HCT116 (cell line): ENCODE data around the gene FAM193B. TPM values are rescaled to one million over a fixed set of nuclear protein-coding genes. Genes with fewer than 3 reads are reported as not detected.

Experiments used
- ATAC-seq: fragments of 200-7000 bp; cut with Tn5 transposase; 2 replicates; pipeline ENCODE4 v1.9.1; 2020; ENCODE audit warnings: mild to moderate bottlenecking, moderate library complexity
- BruUV-seq: library from RNA; stranded (reverse); fragments of 400-500 nt; replicated peaks from 2 replicates; lab custom pipeline; 2021; lab: Mats Ljungman, UMichigan
- CTCF ChIA-PET: fragments of 300-600 bp; sonication (Branson Sonifier 250); formaldehyde crosslinking; loops from one replicate; lab custom pipeline; 2021; ENCODE audit warnings: antibody characterized with exemption; lab: Charles Lee
- POLR2A ChIA-PET: fragments of 300-600, 350-600 bp; sonication (Branson Sonifier 250); formaldehyde crosslinking; loops from one replicate; lab custom pipeline; 2021; ENCODE audit warnings: antibody characterized with exemption; lab: Charles Lee
- RAD21 ChIA-PET, 2 experiments: fragments of 300-600 bp; sonication (Branson Sonifier 250); formaldehyde crosslinking; loops; one replicate each; lab custom pipeline; 2023; ENCODE audit warnings: low total read pairs in 2 of 2; ENCODE audit not compliant: uncharacterized antibody in 2 of 2, unreplicated experiment in 2 of 2, low non-redundant PET in 1 of 2; lab: Charles Lee
- DNase-seq: peaks from one replicate; pipeline ENCODE4 v3.0.0-alpha.2; 2010; ENCODE audit warnings: low read depth, low spot score
- H2AFZ ChIP-seq: fragments of 200-600 bp; shearing (Covaris generic), sonication (generic); 2 replicates; pipeline ENCODE4 v1.6.1; 2017; ENCODE audit warnings: low read depth, mixed run types, mixed read lengths, antibody characterized with exemption, low read length; ENCODE audit not compliant: poor library complexity, severe bottlenecking
- H3K27ac ChIP-seq: 2 replicates; pipeline ENCODE4 v1.5.1; 2012; ENCODE audit warnings: low read depth, low read length
- H3K27me3 ChIP-seq: fragments of 200-600 bp; sonication (generic); 2 replicates; pipeline ENCODE4 v1.6.1; 2016; ENCODE audit warnings: mixed run types, low read length, mixed read lengths; ENCODE audit not compliant: insufficient read depth
- H3K36me3 ChIP-seq, 2 experiments: fragments of 200-500 bp in 1 of 2; fragments of 200-600 bp in 1 of 2; sonication (Bioruptor generic) in 1 of 2; sonication (generic) in 1 of 2; 2 replicates each; pipeline versions ENCODE4 v1.5.1 to v1.6.1; 2014 to 2016; ENCODE audit warnings: low read length in 2 of 2, inconsistent platforms in 1 of 2, mixed read lengths in 1 of 2, mixed run types in 1 of 2; ENCODE audit not compliant: insufficient read depth in 2 of 2, control insufficient read depth in 1 of 2
- H3K4me1 ChIP-seq, 2 experiments: fragments of 200-600 bp in 1 of 2; sonication (generic) in 1 of 2; 2 replicates each; pipeline versions ENCODE4 v1.5.1 to v1.6.1; 2012 to 2017; ENCODE audit warnings: low read length in 2 of 2, inconsistent platforms in 1 of 2, mild to moderate bottlenecking in 1 of 2, mixed read lengths in 1 of 2, mixed run types in 1 of 2, moderate library complexity in 1 of 2; ENCODE audit not compliant: insufficient read depth in 2 of 2, control insufficient read depth in 1 of 2
- H3K4me2 ChIP-seq: fragments of 200-600 bp; sonication (generic); 2 replicates; pipeline ENCODE4 v1.6.1; 2017; ENCODE audit warnings: mixed run types, low read length, mixed read lengths
- H3K4me3 ChIP-seq, 2 experiments: fragments of 200-600 bp in 1 of 2; sonication (generic) in 1 of 2; replicated peaks in 1 of 2; 2 replicates each; pipeline ENCODE4 v1.5.1; 2011 to 2016; ENCODE audit warnings: low read length in 2 of 2, control low read depth in 1 of 2, low read depth in 1 of 2, mild to moderate bottlenecking in 1 of 2, mixed read lengths in 1 of 2, mixed run types in 1 of 2
- H3K79me2 ChIP-seq: fragments of 200-600 bp; sonication (generic); 2 replicates; pipeline ENCODE4 v1.6.1; 2017; ENCODE audit warnings: mild to moderate bottlenecking, mixed run types, low read length, moderate library complexity, mixed read lengths; ENCODE audit not compliant: insufficient read depth
- H3K9ac ChIP-seq: fragments of 200-600 bp; sonication (generic); 2 replicates; pipeline ENCODE4 v1.6.1; 2016; ENCODE audit warnings: low read length, mixed read lengths
- H3K9me2 ChIP-seq: fragments of 200-600 bp; sonication (generic), shearing (Covaris generic); 2 replicates; pipeline ENCODE4 v1.6.1; 2017; ENCODE audit warnings: mixed run types, mild to moderate bottlenecking, moderate library complexity; ENCODE audit not compliant: insufficient read depth
- H3K9me3 ChIP-seq, 2 experiments: fragments of 200-500 bp in 1 of 2; fragments of 200-600 bp in 1 of 2; sonication (Bioruptor generic) in 1 of 2; sonication (generic) in 1 of 2; 2 replicates each; pipeline ENCODE4 v1.6.1; 2014 to 2017; ENCODE audit warnings: low read length in 2 of 2, mixed read lengths in 2 of 2, inconsistent platforms in 1 of 2, low read depth in 1 of 2, mild to moderate bottlenecking in 1 of 2, mixed run types in 1 of 2, moderate library complexity in 1 of 2; ENCODE audit not compliant: control insufficient read depth in 1 of 2, insufficient read depth in 1 of 2
- H4K20me1 ChIP-seq: fragments of 200-600 bp; sonication (generic), shearing (Covaris generic); 2 replicates; pipeline ENCODE4 v1.6.1; 2017; ENCODE audit warnings: mixed run types, mild to moderate bottlenecking, moderate library complexity; ENCODE audit not compliant: insufficient read depth
- ELF1 ChIP-seq: IDR thresholded peaks from 2 replicates; pipeline ENCODE4 v1.6.1; 2012; ENCODE audit warnings: low read depth, borderline replicate concordance
- FOSL1 ChIP-seq: IDR thresholded peaks from 2 replicates; pipeline ENCODE4 v1.6.1; 2012; ENCODE audit warnings: low read depth
- MAX ChIP-seq: IDR thresholded peaks from 2 replicates; pipeline ENCODE4 v1.6.1; 2012
- RAD21 ChIP-seq: IDR thresholded peaks from 2 replicates; pipeline ENCODE4 v1.6.1; 2012; ENCODE audit warnings: low read depth, mild to moderate bottlenecking
- SIN3A ChIP-seq: IDR thresholded peaks from 2 replicates; pipeline ENCODE4 v1.6.1; 2012; ENCODE audit warnings: low read depth
- SRF ChIP-seq: IDR thresholded peaks from 2 replicates; pipeline ENCODE4 v1.6.1; 2012; ENCODE audit warnings: low read depth
- YY1 ChIP-seq: IDR thresholded peaks from 2 replicates; pipeline ENCODE4 v1.6.1; 2011; ENCODE audit warnings: low read length, low read depth, moderate library complexity, mild to moderate bottlenecking; ENCODE audit not compliant: insufficient replicate concordance; ENCODE audit errors: extremely low read depth
- ZFX ChIP-seq: fragments of 450-650 bp; IDR thresholded peaks from 2 replicates; pipeline ENCODE4 v1.6.1; 2017
- intact Hi-C: fragments of 100-400 bp; cut with micrococcal nuclease; formaldehyde crosslinking; loops from 2 replicates; pipeline ENCODE4 v1.10.0; 2022
- total RNA-seq: library from RNA; stranded (reverse); gene quantifications from one replicate; pipeline ENCODE4 v1.2.1, GENCODE V29; 2021; ENCODE audit not compliant: unreplicated experiment
- TF ChIP-seq, protein P1 (sequence below): IDR thresholded peaks from 2 replicates; pipeline ENCODE4 v1.6.1; 2011; ENCODE audit warnings: mild to moderate bottlenecking, low read length, moderate library complexity; ENCODE audit not compliant: insufficient replicate concordance; ENCODE audit errors: extremely low read depth

The FAM193B gene
- total RNA-seq, 1 experiment from 2014 or later = 54.0 TPM

DNA sequence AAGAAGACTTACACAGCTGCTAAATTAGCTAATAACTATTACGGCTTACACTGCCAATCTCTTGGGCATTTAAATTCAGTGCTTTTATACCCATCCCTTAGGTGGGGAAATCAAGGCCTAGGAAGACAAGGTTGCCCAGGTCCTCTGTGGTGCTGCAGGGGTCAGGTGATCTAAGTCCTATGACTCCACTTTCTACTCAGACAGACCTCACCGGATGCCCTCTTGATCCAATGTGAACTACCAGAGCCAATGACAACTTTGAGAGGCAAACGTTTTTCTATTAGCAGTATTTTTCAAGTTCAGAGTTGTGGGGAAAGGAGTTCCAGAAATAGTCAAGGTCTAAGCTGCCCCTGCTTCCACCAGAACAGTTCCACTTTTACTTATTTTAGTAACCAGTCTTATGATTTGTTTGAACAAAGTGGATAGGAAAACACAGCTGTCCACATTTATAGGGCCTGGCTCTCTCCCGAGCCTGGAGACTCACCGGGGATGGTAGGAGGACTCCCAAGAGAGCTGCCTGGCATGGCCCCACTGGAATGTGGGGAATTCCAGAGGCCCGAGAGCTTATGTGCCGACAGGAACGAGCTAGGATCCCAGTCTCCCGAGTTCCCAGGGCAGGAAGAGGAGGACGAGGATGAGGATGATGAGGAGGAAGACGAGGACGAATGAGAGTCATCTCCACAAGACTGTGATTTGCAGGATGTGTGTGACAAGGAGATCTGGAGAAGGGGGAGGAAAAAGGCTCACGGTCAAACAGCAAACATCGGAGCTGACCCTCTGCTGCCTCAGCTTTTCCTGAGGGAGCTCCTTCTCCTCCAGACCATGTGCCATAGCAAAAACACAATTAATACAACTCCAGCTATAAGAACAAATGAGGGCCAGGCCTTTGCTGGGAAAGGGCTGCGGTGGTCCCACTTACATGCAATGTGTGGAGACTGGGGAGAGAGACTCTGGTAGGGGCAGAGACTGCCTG lies 16.7 kb downstream of the FAM193B start:
- intact Hi-C loops = no loop called here
- H4K20me1 ChIP-seq = peaks cover 4% of the 10 kb centered on the region; the same call in 1 of the 2 replicates
- no TSS peak for BruUV-seq
- TF ChIP-seq YY1 = no peak
- TF ChIP-seq, all 23 proteins: peak for 0
- Histone ChIP-seq H3K9me2 (no peaks in the 10 kb centered on the region), H3K27ac (no peak overlapping the region), H3K9ac (no peak overlapping the region), H3K9me3 (no peaks in the 10 kb centered on the region), H3K4me2 (no peak overlapping the region), H3K4me1 (no peaks in the 10 kb centered on the region), H3K27me3 (no peaks in the 10 kb centered on the region), H2AFZ (no peak overlapping the region), H3K36me3 (peaks cover 9 to 25% of the 10 kb centered on the region in 2 experiments; a peak in 3 of 4 replicates), H3K79me2 (peaks cover 20% of the 10 kb centered on the region), H3K4me3 (no peak overlapping the region)
- ChIA-PET POLR2A (no interaction called here), RAD21 (no interaction called here), CTCF (no interaction called here)
- ATAC-seq (no peak), DNase-seq (no peak)

DNA sequence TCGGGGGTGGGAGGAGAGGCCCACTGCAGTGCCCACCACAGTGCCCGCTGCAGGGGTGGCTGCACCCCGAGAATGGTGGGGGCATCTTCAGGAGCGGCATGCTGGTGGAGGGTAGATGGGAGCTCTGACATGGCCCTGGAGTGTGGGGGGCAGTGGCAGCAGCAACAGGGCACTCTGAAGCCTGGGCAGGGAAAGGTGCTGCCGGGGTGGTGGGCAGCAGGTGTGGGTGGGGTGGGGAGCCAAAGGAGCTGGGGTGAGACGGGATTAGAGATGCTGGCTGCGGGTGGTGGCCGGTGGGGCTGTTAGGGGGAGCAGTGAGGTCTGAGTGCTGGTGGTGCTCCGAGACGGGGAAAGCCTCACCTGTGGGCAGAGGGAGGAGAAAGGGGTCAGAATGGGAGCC lies 18.0 kb downstream of the FAM193B start:
- no peaks in the 10 kb centered on the region for H3K9me2 ChIP-seq
- H2AFZ ChIP-seq = no peak overlapping the region
- BruUV-seq = no TSS peak
- no peak overlapping the region for H3K4me3 ChIP-seq
- H3K9ac ChIP-seq = no peak overlapping the region
- H3K4me1 ChIP-seq = no peaks in the 10 kb centered on the region
- DNase-seq (no peak), ATAC-seq (no peak)
- intact Hi-C loops = no loop called here
- ChIA-PET POLR2A (interaction anchor here (0.9 kb wide), 1 partner anchor 9 kb away, joined by 3 read pairs; no protein-coding TSS in a partner anchor), CTCF (no interaction called here), RAD21 (no interaction called here)
- no peaks in the 10 kb centered on the region for H4K20me1 ChIP-seq
- no peak overlapping the region for H3K4me2 ChIP-seq
- H3K79me2 ChIP-seq = peaks cover 10% of the 10 kb centered on the region; the same call in 1 of the 2 replicates
- H3K36me3 ChIP-seq = peaks cover 9 to 29% of the 10 kb centered on the region in 2 experiments; a peak in 3 of 4 replicates
- H3K9me3 ChIP-seq = no peaks in the 10 kb centered on the region
- no peak overlapping the region for H3K27ac ChIP-seq
- TF ChIP-seq RAD21 (no peak), YY1 (no peak), SRF (no peak), SIN3A (no peak), ELF1 (no peak), FOSL1 (no peak), MAX (no peak), ZFX (no peak)
- TF ChIP-seq, protein P1, sequence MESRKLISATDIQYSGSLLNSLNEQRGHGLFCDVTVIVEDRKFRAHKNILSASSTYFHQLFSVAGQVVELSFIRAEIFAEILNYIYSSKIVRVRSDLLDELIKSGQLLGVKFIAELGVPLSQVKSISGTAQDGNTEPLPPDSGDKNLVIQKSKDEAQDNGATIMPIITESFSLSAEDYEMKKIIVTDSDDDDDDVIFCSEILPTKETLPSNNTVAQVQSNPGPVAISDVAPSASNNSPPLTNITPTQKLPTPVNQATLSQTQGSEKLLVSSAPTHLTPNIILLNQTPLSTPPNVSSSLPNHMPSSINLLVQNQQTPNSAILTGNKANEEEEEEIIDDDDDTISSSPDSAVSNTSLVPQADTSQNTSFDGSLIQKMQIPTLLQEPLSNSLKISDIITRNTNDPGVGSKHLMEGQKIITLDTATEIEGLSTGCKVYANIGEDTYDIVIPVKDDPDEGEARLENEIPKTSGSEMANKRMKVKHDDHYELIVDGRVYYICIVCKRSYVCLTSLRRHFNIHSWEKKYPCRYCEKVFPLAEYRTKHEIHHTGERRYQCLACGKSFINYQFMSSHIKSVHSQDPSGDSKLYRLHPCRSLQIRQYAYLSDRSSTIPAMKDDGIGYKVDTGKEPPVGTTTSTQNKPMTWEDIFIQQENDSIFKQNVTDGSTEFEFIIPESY = no peak
- no peaks in the 10 kb centered on the region for H3K27me3 ChIP-seq
